Neural progenitor cell (in vitro differentiated cells): ENCODE results near the gene ARHGAP40.

Experiments used
- EZH2 ChIP-seq: fragments of 200-600 bp; sonication (generic); IDR thresholded peaks from 2 replicates; pipeline ENCODE4 v1.6.1; 2017; ENCODE audit warnings: antibody characterized with exemption, mild to moderate bottlenecking, moderate library complexity
- EZH2phosphoT487 ChIP-seq: fragments of 200-600 bp; sonication (generic); IDR thresholded peaks from 2 replicates; pipeline ENCODE4 v1.6.1; 2017; ENCODE audit warnings: antibody characterized with exemption
- TF ChIP-seq, protein P1 (sequence below): fragments of 200-600 bp; sonication (generic); IDR thresholded peaks from 2 replicates; pipeline ENCODE4 v1.5.1; 2017; ENCODE audit warnings: antibody characterized with exemption, mild to moderate bottlenecking

- TF ChIP-seq EZH2 (no peak), EZH2phosphoT487 (no peak)
- TF ChIP-seq, protein P1, sequence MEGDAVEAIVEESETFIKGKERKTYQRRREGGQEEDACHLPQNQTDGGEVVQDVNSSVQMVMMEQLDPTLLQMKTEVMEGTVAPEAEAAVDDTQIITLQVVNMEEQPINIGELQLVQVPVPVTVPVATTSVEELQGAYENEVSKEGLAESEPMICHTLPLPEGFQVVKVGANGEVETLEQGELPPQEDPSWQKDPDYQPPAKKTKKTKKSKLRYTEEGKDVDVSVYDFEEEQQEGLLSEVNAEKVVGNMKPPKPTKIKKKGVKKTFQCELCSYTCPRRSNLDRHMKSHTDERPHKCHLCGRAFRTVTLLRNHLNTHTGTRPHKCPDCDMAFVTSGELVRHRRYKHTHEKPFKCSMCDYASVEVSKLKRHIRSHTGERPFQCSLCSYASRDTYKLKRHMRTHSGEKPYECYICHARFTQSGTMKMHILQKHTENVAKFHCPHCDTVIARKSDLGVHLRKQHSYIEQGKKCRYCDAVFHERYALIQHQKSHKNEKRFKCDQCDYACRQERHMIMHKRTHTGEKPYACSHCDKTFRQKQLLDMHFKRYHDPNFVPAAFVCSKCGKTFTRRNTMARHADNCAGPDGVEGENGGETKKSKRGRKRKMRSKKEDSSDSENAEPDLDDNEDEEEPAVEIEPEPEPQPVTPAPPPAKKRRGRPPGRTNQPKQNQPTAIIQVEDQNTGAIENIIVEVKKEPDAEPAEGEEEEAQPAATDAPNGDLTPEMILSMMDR: no peak
These were observed 62.1 kb downstream of the ARHGAP40 start for GRCh38 chr20:38663660-38664059.
